GM19467 (cell line): Measurements from ENCODE around the gene PTPRT.

Experiments used
- ATAC-seq: cut with Tn5 transposase; IDR thresholded peaks from one replicate; pipeline ENCODE4 v1.9.1; 2021; ENCODE audit warnings: mild to moderate bottlenecking, moderate library complexity; ENCODE audit not compliant: unreplicated experiment

PTPRT gene

DNA sequence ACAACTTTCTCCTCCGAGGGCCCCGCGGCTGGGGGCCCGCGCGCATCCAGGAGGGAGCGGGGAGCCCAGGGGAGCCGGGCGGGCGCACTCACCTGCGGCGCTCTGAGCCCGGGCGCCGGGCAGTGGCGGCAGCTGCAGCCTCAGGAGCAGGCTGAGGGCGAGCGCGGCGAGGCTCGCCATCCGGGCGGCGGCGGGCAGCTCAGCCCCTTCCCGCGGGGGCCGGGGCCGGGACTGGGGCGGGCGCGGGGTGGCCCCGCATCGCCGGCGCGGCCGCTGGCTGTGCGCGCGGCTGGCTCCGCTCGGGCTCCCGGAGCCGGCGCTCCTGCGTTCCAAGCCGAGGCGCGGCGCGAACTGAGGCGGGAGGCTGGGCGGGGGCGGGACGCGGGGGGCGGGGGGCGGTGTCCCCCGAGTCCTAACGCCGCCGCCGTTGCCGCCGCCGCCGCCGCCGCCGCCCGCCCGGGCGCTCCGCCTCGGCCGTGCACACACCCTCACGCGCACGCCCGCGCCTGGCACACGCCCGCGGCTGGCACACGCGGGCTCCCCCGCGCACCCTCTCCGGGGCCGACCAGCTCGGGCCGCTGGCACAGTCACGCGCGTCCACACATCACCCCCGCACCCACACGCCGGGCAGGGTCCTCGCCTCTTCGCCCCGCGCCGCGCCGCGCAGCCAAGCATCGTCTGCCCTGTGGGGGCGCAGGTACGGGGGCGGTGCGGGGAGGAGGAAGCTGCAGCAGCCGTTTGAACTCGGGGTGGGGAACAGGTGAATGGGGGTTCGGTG is at the start of gene PTPRT:
Gene PTPRT (minus strand): TSS at position 353 of the 778 bp plus-strand sequence. CDS start 173 bp downstream, at position 180.
- no peak for ATAC-seq

DNA sequence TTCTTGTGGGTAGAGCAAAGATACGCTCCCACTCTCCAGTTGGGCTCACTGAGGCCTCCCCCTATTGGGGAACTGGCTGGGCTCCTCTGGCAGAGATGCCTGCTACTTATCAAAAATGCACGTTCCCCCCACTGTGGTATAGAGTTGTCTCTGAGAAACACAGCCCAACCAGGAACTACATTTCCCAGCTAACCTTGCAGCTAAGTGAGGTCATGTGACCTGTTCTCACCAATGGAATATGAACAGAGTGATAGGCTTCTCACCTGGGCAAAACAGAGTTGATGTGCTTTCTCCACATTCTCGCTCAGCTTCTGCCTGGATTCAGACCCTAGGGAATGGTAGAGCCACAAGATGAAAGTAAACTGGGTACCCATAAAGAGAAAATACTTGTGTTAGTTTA is 49.1 kb upstream of the PTPRT start:
- no peak for ATAC-seq

DNA sequence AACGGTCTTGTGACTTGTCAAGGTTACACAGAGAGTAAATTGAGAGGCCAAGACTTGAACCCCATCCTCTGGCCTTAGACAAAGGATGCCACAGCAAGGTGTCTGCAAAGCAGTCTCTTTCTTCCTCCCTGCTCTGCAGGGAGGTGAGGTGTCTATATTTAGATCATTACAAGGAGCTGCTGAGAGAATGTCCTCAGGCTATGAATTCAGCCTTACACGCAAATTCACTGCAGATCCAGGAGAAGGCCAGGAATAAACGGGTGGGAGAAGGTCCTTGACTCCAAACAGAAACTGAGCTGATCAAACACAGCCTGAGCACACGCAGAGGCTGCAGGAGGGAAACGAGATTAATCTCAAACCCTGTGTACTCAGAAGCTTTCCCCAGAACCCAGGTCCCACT is 48.6 kb upstream of the PTPRT start:
- ATAC-seq = no peak

DNA sequence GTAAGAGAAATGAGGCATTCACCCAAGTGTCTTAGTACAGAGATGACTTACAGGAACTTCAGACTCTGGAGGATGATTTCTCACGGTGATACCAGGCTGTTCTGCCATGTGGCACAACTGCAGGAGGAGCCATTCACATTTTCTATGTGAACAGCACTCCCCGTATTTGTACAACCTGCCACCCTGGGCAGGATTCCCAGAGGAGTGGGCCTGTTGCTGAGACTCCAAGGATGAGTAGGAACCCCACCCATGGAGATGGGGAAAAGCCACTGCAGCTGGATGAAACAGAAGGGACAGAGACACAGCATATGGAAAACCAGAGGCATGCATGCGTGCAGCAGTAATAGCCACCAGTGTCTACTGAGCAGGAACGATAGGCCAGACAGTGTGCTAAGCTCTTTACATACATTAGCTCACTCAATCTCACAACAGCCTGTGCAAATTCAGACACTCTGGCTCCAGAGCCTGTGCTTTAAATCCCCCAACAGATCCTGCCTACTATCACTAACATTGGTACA is 48.0 kb upstream of the PTPRT start:
- no peak for ATAC-seq

DNA sequence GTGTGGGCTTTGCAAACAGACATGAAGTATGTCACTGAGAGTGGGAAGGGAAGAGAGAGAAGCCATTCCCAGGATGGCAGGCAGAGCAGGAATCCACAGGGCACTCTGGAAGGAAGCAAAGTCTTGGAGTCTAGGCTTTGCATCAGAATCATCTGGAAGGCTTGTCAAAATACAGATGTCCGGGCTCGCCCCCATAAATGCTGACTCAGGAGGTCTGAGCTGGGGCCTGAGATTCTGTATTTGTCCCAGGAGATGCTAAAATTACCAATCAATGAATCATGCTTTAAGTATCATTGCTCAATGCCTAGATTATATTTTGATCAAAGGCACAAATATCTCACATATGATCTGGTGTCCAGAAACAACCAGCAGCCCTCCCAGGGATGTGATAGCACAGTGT is 46.3 kb upstream of the PTPRT start:
- no peak for ATAC-seq

DNA sequence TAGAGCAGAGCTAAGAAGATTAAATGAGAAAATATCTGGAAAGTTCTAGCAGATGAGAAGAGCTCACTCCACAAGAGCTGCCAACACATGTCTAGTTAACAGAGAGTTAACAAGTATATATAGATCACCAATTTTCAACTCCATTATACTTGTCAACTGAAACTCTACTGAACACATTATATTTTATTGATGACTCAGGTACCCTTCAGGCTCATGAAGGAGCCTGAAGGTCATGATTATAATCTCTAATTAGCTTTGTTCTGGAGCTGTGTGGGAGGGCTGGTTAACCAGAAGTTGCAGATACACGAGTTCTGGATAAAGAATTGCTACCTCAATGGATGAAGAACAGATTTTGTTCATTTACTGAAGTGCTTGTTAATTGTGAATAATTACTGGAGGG is 42.1 kb upstream of the PTPRT start:
- ATAC-seq = no peak

DNA sequence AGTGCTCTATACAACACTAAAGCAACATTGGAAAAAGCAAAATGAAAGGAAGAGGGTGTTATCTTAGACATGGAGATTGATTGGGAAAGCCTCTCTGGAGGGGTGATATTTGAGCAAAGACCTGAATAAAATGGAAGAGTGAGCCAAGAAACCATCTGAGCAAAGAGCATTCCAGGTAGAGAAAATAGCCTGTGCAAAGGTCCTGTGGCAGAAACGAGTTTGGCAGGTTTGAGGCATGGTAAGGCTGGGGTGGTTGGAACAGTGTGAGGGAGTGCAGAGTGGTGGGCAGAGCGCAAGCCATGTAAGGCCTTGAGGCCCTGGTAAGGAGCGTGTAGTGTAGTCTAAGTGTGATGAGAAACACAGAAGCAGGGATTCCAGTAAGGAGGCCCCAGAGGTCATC is 40.0 kb upstream of the PTPRT start:
- no peak for ATAC-seq

DNA sequence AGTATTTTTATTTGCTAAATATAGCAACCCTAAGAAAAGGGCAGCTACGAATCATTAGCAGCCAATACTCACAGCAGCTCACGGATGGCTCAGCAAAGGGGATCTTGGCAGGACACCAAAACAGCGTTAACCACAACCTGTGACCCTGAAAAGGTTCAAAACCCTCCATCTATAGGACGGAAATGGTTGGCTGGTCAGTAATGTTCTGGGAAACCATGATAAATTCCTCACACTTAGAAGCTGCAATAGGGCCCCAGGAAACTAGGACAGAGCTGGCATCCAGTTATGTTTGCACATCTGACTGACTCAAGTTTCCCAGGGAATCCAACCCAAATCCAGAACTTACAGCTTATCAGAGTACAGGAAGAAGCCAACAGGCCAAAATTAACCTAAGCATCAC is 30.9 kb upstream of the PTPRT start:
- ATAC-seq = no peak

DNA sequence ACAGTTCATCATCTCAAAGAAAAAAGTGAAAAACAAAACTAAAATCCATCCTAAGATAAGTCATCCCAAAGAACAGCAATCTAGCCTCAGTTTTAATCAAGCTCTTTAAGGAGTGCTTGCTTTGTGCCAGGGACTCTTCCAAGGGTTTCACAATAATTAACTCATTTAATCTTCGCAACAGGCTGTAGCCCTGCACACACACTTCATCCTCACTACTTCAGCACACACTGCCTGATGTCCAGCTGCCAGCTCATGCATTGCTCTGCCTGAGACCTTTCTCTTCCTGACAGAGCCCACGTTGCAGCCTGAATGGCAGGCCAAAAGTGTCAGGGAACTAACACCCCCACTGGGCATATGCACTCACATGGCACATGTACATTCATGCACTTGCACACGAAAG is 21.2 kb upstream of the PTPRT start:
- no peak for ATAC-seq

DNA sequence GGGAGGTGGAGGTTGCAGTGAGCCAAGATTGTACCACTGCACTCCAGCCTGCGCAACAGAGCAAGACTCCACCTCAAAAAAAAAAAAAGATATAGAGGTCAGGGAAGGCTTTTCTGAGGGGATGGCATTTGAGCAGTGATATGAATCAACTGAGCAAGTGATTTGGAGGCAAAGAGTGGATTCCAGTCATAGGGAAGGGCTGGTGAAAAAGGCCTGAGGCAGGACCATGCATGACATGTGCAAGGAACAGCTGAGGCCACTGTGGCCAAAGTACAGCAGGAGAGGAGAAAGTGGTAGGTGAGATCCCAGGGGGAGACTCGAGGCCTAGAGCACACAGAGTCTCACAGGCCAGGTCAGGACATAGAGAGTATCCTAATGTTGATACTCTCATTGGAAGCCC is 20.1 kb upstream of the PTPRT start:
- no peak for ATAC-seq

DNA sequence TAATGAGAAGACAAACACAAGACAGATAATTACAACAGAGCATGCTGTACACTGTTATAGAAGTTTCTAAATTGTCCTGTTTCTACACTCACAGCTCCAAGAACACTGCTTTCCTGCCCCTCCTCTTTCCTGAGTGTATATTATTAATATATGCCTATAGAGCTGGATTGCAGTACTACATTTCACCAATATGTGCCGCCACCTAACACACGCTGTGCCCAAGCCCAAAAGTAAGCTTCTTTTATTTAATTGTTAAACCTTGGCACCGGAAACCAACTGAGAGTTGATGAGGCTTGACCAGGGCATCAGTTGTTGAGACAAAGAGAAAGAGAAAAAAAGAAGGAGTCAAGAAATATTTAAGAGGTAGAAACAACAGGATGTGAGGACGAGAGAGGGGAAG is 16.0 kb upstream of the PTPRT start:
- ATAC-seq = no peak

DNA sequence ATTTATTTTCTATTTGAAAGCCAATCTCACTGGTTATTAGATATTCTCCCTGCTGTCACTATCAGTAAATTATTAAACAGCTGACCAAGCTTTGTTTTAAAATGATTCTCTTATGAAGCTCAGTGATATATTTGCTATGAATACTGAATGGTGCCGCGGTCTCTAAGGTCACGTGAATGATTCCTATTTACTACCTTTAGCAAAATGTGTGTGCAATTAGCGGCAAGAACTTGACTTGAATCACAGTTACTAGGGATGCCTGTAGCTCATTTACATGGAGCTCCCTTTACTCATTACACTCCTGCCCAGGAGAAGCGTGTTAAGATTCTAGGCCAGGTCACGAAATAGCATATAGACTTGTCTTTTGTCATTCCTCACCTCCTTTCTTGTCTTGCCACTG is 12.4 kb upstream of the PTPRT start:
- no peak for ATAC-seq

DNA sequence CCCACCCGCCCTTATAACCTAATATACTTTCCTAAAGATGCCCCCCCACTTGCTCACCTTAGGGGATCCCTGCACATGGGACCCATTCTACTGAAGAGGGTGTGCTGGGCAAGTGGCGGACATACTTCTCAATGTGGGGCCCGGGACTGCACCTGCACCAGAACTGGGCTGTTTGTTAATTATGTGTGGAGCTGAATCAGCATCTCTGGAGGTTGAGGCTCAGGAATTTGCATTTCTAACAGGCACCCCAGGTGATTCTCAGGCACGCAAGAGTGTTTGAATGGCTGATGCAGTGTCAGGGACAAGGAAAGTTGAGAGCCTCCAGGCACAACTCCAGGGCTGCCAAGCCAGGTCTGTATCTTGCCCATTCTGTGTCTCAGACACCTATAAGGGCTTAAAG is 8.9 kb upstream of the PTPRT start:
- ATAC-seq = no peak

DNA sequence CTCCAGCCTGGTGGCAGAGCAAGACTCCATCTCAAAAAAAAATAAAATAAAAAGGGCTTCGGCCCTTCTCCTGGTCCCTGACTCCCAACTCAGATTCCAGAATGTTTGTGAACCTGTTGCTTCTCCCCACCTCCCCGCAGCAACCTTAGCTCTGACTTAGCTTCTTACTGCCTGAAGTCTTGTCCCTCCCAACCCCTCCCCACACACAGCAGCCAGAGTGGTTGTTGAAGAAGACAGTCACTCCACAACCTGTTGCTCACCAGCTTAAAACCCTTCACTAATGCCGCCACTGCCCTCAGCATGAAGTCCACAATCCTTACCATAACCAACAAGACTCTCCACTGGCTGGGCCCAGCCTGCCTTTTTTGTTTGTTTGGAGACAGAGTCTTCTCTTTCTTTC is 6.5 kb upstream of the PTPRT start:
- ATAC-seq = no peak

DNA sequence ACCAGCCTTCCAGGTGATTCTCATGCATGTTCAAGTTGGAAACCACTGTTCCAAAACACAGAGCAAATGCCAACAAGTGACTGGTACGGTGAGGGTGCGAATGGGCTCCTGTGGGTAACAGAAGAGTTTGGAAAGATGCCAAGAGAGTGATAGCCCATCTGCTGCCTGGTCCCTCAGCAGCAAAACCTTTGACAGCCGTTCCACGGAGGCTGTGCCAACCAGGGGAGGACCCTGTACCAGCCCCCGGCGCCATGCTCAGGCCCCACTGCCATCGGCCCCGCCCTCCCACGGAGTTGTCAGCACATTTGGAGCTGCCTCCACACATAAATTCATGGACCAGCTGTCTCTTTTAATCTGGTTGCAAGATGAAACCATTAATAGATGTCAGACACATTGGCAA is 4.4 kb upstream of the PTPRT start:
- ATAC-seq = no peak

DNA sequence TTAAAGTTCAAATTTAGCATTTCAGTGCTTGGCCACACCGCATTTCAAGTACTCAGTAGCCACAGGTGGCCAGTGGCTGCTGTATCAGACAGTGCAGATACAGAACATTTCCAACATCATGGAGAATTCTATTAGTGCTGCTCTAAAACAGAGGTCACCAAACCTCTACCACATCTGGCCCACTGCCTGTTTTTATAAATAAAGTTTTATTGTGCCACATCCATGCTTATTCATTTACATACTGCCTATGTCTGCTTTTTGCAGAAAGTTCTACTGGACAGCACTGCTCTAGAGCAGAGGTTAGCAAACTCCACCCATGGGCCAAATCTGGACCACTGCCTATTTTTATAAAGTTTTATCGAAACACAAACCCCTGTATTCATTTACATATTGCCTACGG is 3.7 kb upstream of the PTPRT start:
- ATAC-seq = no peak

DNA sequence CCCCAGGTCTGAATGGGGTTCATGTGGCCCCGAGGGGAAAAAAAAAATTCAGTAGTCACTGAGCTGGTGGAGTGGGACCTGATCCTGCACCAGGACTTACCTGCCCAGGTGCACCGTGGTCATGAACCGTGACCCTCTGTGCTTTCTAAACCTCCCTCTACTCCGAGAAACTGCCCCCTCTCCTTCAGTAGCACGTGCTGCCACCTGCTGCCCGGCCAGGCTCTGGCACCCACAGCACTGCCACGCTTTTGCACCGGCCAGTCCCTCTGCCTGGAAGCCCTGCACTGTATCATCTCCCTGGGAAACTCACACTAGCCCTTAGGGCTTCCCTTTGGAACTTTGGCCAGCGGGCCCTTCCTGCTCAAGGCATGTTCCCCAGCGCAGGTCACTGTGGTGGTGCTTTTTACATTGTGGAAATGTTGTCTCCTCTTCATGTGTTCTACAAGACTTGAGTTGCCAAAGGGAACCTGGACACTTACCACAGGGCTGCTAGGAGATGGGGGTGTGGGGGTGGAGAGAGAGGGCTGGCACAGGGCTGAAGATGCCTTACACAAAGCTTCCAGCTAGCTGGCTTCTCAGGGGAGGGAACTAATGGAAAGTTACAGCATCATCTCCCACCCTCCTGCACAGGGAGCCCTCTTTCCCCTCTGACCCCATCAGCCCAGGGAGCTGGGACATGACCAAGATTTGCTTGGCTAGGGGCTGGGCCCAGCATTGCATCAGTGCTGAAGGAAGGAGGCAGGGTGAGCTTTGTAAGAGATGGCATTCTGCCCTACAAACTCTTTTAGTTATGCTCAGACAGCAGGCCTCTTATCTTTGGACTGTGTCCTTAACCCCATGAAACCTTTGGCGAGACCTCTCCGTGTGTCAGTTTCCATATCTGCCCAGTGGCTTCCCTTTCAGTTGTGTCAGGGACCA is 2.5 kb upstream of the PTPRT start:
- no peak for ATAC-seq

DNA sequence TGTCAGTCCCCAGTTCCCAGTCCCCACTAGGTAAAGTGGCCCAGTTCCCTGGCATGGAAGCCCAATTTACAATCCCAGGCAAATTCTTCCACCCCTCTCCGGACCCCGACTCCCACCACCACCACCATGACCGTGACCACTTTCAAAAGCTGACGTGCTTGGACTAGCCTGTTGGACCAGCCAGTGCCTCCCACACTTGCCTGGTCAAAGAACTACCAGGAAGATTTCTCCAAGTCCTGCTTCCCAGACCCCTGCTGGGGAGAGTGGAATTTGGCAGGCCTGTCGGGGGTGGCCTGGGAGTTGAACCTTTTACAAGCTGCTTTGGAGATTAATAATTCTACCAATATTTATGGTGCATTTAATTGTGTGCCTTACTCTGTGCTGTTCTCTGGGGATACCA is 1.4 kb upstream of the PTPRT start:
- no peak for ATAC-seq

DNA sequence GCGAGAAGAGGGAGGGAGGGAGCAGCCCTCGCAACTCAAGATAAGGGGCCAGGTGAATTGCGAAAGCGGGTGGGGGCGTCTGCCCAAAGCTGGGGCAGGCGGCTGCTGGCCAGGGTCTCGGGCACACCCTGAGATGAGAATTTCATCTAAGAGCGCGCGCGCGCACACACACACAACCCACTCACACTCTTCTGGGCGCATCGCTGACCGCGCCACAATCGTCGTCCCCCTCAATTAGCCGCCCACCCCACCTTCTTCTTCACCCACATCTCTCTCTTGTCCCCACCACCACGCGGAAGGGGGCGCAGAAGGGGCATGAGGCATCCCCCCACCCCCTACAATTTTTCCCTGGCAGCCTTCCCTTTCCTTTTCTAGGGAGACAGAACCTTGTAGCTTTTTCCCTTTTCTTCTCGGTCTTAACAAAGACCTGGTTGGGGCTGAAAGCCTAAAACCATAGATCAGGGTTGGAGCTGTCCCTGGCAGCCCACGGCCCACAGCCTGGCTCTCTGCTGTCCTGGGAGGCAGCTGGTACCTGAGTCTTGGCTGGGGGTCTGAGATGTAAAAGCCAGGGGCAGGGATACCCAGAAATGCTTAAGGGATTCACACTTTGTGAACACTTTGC is 737 bp upstream of the PTPRT start:
- no peak for ATAC-seq

DNA sequence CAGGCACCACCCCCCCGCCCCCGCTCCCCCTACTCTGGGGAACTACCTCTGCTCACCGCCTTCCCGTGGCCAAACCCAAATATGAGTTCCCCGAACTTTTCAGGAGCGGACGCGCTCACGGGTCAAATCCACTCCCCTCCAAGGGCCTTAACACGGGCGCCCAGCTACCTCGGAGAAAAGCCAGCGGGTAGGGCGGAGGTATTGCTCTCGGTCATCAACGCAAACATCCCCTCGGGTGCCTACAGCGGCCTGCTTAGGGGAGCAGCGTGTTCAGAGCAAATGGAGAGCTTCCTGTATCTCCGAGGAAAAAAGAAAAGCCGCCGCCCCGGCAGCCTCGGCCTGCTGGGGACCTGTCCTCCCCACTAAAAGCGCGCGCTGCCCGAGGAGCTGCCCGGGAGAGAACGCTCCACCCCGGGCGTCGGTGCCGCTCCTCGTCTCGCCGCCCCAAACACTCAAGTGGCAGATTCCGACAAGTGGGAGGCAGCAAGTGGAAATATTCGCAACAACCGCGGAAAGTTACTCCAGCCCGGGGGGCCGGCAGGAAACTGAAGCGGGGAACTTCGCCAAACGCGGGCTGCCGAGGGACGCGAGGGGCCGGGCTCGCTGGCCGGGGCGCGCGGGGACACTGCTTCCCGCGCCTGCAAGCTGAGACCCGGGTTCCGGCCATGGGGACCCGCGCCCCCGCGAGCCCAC is 699 bp downstream of the PTPRT start:
- ATAC-seq = no peak

DNA sequence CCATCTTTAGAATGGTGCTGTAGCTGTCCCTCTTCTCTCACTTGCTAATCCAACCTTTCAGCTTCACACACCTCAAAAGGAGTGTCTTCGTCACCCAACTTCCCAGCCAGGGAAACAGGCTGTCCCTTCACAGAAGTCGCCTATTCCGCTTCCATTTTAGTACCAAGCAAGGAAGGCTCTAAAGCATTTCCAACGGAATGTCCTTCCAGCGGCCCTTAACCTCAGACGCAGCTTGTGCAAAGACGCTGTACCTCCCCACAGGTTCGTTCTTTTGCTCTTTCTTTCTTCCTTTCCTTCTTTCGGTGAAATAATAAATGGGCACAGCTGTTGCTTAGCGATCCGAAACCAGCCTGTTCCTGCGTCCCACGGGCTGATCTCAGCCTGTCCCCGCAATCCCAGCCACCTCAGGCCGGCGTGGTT is 1.5 kb downstream of the PTPRT start:
- no peak for ATAC-seq
